Endothelial cell of umbilical vein (primary cell): ENCODE results near the gene OTULINL. TPM values are rescaled to one million over a fixed set of nuclear protein-coding genes. Genes with fewer than 3 reads are reported as not detected.

Source experiments
- BruUV-seq: library from RNA; stranded (reverse); fragments of 400-500 nt; replicated peaks from 2 replicates; lab custom pipeline; 2021; lab: Mats Ljungman, UMichigan
- CTCF ChIA-PET: fragments of 300-600, 350-600 bp; sonication (Branson Sonifier 250); formaldehyde crosslinking; loops from one replicate; lab custom pipeline; 2021; ENCODE audit warnings: antibody characterized with exemption, inconsistent platforms; lab: Charles Lee
- POLR2A ChIA-PET: fragments of 300-600, 350-600 bp; sonication (Branson Sonifier 250); formaldehyde crosslinking; loops from one replicate; lab custom pipeline; 2021; ENCODE audit warnings: antibody characterized with exemption, inconsistent platforms; lab: Charles Lee
- DNase-seq: peaks from one replicate; pipeline ENCODE4 v3.0.0-alpha.2; 2011; ENCODE audit warnings: low read depth, low spot score
- FAIRE-seq: peaks from 2 replicates; lab custom pipeline; 2011; peaks lifted over from hg19 to GRCh38; lab: Jason Lieb, UNC
- H2AFZ ChIP-seq: 2 replicates; pipeline ENCODE4 v1.6.0; 2012; ENCODE audit warnings: low read depth, low read length, control low read depth, inconsistent platforms
- H3K27ac ChIP-seq: 2 replicates; pipeline ENCODE4 v1.5.1; 2011; ENCODE audit warnings: low read depth, mild to moderate bottlenecking, control low read depth, low read length, moderate library complexity; ENCODE audit not compliant: insufficient read depth
- H3K27me3 ChIP-seq, 2 experiments: 2 replicates each; pipeline versions ENCODE4 v1.6.0 to v1.6.1; 2011; ENCODE audit warnings: low read length in 2 of 2, mixed read lengths in 1 of 2; ENCODE audit not compliant: control insufficient read depth in 2 of 2, insufficient read depth in 2 of 2
- H3K36me3 ChIP-seq, 2 experiments: 2 replicates in 1 of 2; 3 replicates in 1 of 2; pipeline ENCODE4 v1.5.1; 2011; ENCODE audit warnings: low read length in 2 of 2, mild to moderate bottlenecking in 1 of 2, moderate library complexity in 1 of 2; ENCODE audit not compliant: control insufficient read depth in 2 of 2, insufficient read depth in 2 of 2; ENCODE audit errors: extremely low read depth in 1 of 2
- H3K4me1 ChIP-seq: 3 replicates; pipeline ENCODE4 v1.5.1; 2011; ENCODE audit warnings: mild to moderate bottlenecking, low read length; ENCODE audit not compliant: control insufficient read depth, insufficient read depth; ENCODE audit errors: extremely low read depth
- H3K4me2 ChIP-seq: 2 replicates; pipeline ENCODE4 v1.6.1; 2011; ENCODE audit warnings: low read length, control low read depth, mixed read lengths; ENCODE audit not compliant: insufficient read depth
- H3K4me3 ChIP-seq, 3 experiments: fragments of 200-600 bp in 1 of 3; sonication (generic), shearing (Covaris generic) in 1 of 3; replicated peaks in 1 of 3; 2 replicates each; pipeline ENCODE4 v1.5.1; 2011 to 2016; ENCODE audit warnings: control low read depth in 3 of 3, low read length in 3 of 3, mild to moderate bottlenecking in 2 of 3, inconsistent platforms in 1 of 3, low read depth in 1 of 3, moderate library complexity in 1 of 3; ENCODE audit not compliant: insufficient read depth in 1 of 3
- H3K79me2 ChIP-seq: 2 replicates; pipeline ENCODE4 v1.6.0; 2012; ENCODE audit warnings: low read length, inconsistent platforms; ENCODE audit not compliant: control insufficient read depth, insufficient read depth
- H3K9ac ChIP-seq: replicated peaks from 2 replicates; pipeline ENCODE3; 2011; ENCODE audit warnings: low read length, control low read depth; ENCODE audit not compliant: insufficient read depth; ENCODE audit errors: extremely low read depth
- H3K9me1 ChIP-seq: replicated peaks from 3 replicates; pipeline ENCODE4 v1.6.0; 2011; ENCODE audit warnings: mild to moderate bottlenecking, low read length; ENCODE audit not compliant: control insufficient read depth, insufficient read depth; ENCODE audit errors: extremely low read depth
- H3K9me3 ChIP-seq: replicated peaks from 2 replicates; pipeline ENCODE4 v1.5.1; 2012; ENCODE audit warnings: low read length, inconsistent platforms; ENCODE audit not compliant: control insufficient read depth, insufficient read depth
- H4K20me1 ChIP-seq: replicated peaks from 2 replicates; pipeline ENCODE3; 2011; ENCODE audit warnings: mild to moderate bottlenecking, low read length; ENCODE audit not compliant: control insufficient read depth, insufficient read depth; ENCODE audit errors: extremely low read depth
- EZH2 ChIP-seq: IDR thresholded peaks from 2 replicates; pipeline ENCODE4 v1.6.1; 2012; ENCODE audit warnings: borderline replicate concordance, low read depth, mild to moderate bottlenecking, moderate library complexity, low read length, inconsistent platforms; ENCODE audit not compliant: severe bottlenecking
- FOS ChIP-seq: IDR thresholded peaks from 2 replicates; pipeline ENCODE4 v1.6.1; 2011; ENCODE audit warnings: mild to moderate bottlenecking, low read length, moderate library complexity, borderline replicate concordance; ENCODE audit not compliant: insufficient read depth
- GATA2 ChIP-seq: IDR thresholded peaks from 2 replicates; pipeline ENCODE4 v1.7.0; 2011; ENCODE audit warnings: low read depth, mild to moderate bottlenecking, moderate library complexity, mixed read lengths, low read length; ENCODE audit not compliant: insufficient read length, insufficient read depth
- JUN ChIP-seq: IDR thresholded peaks from 2 replicates; pipeline ENCODE4 v1.6.1; 2011; ENCODE audit warnings: borderline replicate concordance, low read depth; ENCODE audit not compliant: insufficient read length, insufficient read depth
- MYC ChIP-seq: IDR thresholded peaks from one replicate; pipeline ENCODE4 v1.6.1; 2011; ENCODE audit warnings: mild to moderate bottlenecking, low read depth, low read length
- POLR2A ChIP-seq: IDR thresholded peaks from 2 replicates; pipeline ENCODE4 v1.6.1; 2012; ENCODE audit warnings: low read depth, mild to moderate bottlenecking, control low read depth, low read length
- POLR2AphosphoS5 ChIP-seq: IDR thresholded peaks from 2 replicates; pipeline ENCODE4 v1.6.1; 2012; ENCODE audit warnings: low read depth, mild to moderate bottlenecking, control low read depth, low read length, moderate library complexity; ENCODE audit not compliant: insufficient read depth
- dilution Hi-C: fragments of 300-500 bp; cut with MboI; formaldehyde crosslinking; loops from one replicate; pipeline ENCODE4 v1.15.0; 2019; ENCODE audit warnings: low sequenced_read_pairs; ENCODE audit not compliant: extremely low pct_ligation_motif_present
- intact Hi-C: fragments of 100-400 bp; cut with micrococcal nuclease; formaldehyde crosslinking; loops from one replicate; pipeline ENCODE4 v1.10.0; 2022
- polyA plus RNA-seq, 4 experiments: library from polyadenylated mRNA; depleted of rRNA in 3 of 4; stranded (reverse) in 3 of 4; unstranded in 1 of 4; fragments of >200 nt; gene quantifications; 2 replicates each; pipeline versions ENCODE4 v1.2.1 to v1.2.3, GENCODE V29; 2011 to 2012; ENCODE audit warnings: missing spikeins in 1 of 4
- total RNA-seq: library from RNA; stranded (reverse); gene quantifications from 2 replicates; pipeline ENCODE4 v1.2.3, GENCODE V29; 2021
- TF ChIP-seq, protein P1 (sequence below), 2 donors: IDR thresholded peaks; 1 replicate in 1 of 2; 2 replicates in 1 of 2; pipeline ENCODE4 v1.5.1; 2011; ENCODE audit warnings: low read length in 2 of 2, mild to moderate bottlenecking in 2 of 2, moderate library complexity in 2 of 2, control low read depth in 1 of 2, inconsistent platforms in 1 of 2, low read depth in 1 of 2; ENCODE audit not compliant: insufficient read depth in 1 of 2; ENCODE audit errors: extremely low read depth in 1 of 2
- TF ChIP-seq, protein P2 (sequence below): IDR thresholded peaks from 2 replicates; pipeline ENCODE4 v1.6.1; 2011; ENCODE audit not compliant: insufficient read depth, insufficient read length

Gene OTULINL
- total and polyA plus RNA-seq, 2 donors (not counting 3 experiments of a cell fraction or from before 2014, with no cell fraction given) = 0.08 to 0.42 TPM

- ChIA-PET POLR2A (no interaction called here), CTCF (interaction anchor here (1.2 kb wide), 1 partner anchor 37 kb away, joined by 3 read pairs; no protein-coding TSS in a partner anchor)
- DNase-seq (no peak), FAIRE-seq (no peak)
- H2AFZ ChIP-seq = no peak overlapping the region
- H3K4me2 ChIP-seq = no peak overlapping the region
- peaks cover 0 to 9% of the 10 kb centered on the region in 2 experiments for H3K27me3 ChIP-seq
- TF ChIP-seq FOS = no peak
- no peak for TF ChIP-seq POLR2A
- TF ChIP-seq MYC = no peak
- TF ChIP-seq, protein P1, sequence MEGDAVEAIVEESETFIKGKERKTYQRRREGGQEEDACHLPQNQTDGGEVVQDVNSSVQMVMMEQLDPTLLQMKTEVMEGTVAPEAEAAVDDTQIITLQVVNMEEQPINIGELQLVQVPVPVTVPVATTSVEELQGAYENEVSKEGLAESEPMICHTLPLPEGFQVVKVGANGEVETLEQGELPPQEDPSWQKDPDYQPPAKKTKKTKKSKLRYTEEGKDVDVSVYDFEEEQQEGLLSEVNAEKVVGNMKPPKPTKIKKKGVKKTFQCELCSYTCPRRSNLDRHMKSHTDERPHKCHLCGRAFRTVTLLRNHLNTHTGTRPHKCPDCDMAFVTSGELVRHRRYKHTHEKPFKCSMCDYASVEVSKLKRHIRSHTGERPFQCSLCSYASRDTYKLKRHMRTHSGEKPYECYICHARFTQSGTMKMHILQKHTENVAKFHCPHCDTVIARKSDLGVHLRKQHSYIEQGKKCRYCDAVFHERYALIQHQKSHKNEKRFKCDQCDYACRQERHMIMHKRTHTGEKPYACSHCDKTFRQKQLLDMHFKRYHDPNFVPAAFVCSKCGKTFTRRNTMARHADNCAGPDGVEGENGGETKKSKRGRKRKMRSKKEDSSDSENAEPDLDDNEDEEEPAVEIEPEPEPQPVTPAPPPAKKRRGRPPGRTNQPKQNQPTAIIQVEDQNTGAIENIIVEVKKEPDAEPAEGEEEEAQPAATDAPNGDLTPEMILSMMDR (IDR thresholded peaks at IDR 0.05; ENCODE audit: extremely low read depth in 1 of 2, insufficient read depth in 1 of 2, low read depth in 1 of 2, low read length in 2 of 2) = no peak
- TF ChIP-seq, protein P2, sequence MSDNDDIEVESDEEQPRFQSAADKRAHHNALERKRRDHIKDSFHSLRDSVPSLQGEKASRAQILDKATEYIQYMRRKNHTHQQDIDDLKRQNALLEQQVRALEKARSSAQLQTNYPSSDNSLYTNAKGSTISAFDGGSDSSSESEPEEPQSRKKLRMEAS = no peak
- TF ChIP-seq POLR2AphosphoS5 = no peak
- no peak for TF ChIP-seq JUN
- no peak for TF ChIP-seq EZH2
- no peak for TF ChIP-seq GATA2
- no peaks in the 10 kb centered on the region for H3K9me3 ChIP-seq
- H3K27ac ChIP-seq = no peak overlapping the region
- H3K79me2 ChIP-seq = no peaks in the 10 kb centered on the region
- H3K4me3 ChIP-seq = no peak overlapping the region
- H3K9me1 ChIP-seq = no peaks in the 10 kb centered on the region
- H3K36me3 ChIP-seq = no peaks in the 10 kb centered on the region
- no peak overlapping the region for H3K9ac ChIP-seq
- H3K4me1 ChIP-seq = no peaks in the 10 kb centered on the region
- dilution Hi-C loops (no loop called here), intact Hi-C loops (no loop called here)
- no TSS peak for BruUV-seq
- no peaks in the 10 kb centered on the region for H4K20me1 ChIP-seq
Observed at GRCh38 chr5:14611737-14612136, 30.1 kb downstream of the OTULINL start.
